Embryonic facial prominence (tissue), 1 donor: ENCODE measurements around the gene MACROD2.
A peak's percentile ranks its signal among the peaks of the same experiment; 100 is the strongest.

Source experiments
- DNase-seq: peaks from one replicate; pipeline ENCODE4 v3.0.0-alpha.2; 2016; ENCODE audit errors: extremely low spot score

Gene MACROD2

DNA sequence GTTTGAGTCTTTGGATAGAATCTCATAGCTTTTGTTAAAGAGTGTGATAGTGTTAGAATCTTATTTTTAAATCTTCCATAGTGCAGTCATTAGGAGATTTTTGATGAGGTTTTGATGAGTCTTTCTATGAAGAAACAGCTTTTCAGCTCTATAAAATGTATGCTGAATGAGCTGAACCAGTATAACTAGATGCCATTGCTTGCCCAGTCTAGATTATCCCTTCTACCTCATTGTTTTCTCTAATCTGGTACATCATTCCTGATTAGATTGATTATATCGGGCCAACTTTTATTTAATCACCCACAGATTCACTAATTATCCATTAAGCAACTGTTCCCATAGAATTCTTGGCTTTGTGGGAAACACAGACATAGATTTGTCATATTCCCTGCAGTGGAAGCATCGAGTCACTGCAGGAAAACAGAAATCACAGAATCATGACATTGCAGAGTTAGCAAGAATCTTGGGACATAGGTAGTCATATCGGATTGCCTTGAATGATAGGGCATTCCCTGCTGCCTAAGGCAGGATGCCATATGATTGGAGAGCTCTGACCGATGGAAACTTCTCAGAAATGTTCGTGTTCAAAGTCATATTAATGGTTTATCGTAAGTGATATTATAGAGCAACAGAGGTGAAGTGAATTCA, 1224.8 kb downstream of the MACROD2 start:
- no peak for DNase-seq

DNA sequence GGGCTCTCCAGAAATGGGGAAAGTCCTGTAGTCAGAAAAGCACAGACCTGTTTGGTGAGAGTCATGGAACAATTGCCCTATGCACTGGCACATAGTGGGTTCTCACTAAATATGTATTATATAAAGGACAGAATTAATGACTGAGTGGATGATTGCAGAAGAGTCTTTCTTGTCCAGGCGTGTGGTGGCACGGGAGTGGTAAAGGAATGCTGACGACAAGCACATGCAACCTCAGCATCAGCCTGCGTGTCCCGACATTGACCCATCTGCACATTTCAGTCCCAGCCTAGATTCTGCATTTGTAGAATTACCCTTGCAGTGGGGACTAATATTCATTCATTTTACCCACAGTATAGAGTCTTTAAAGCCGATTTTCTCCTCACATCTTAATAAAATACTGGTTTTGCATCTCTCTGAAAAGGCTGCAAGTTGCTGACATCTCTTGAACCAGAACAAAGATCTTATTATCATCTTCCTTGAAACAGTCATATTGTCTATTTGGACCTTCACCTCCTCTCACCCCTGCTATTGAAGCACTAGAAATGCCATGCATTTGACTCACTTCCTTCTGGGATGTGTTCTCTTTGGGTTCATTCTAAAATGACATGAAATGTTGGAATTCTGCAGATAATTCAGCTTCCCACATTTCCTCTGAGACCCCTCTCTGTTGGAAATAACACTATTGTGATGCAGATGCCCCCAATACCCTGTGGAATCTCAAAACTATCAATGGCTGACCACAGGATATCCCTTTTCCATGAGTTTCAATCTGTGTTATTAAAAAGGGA, 1225.7 kb downstream of the MACROD2 start:
- no peak for DNase-seq

DNA sequence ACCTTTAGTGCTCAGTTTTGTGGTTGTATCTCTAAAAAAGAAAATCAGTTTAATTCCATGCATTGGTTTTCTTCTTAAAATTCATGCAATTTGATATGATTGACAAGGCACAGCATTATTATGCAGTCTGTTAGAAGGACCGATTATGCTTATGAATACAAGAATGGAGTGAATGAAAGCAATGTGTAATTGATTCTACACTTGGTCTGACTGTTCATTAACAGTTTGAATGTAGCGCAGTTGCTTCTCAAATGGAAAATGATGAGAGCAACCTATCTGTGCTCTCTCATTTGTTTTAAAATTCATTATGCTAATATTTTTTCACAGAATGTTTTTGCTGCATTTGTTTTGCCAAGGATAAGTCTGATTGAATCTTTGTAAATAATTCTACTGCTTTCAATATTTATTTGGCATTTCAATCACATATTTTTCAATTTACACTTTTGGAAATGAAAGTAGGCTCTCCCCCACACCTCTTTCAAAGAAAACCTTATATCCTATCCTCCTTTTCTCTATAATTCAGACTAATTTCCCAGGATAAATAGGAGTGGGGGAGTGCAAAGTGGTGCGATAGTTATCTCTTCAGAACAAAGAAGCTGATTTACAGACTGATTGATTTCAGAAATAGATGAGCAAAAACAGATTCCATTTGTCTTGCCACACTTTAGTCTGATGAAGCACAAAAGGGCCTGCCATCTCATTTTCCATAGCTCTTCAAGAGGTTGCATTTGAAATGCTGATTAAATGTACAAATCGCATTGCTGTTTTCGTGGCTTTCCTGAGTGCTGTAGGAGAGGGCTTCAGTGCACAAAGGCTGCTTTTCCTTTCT, 1227.4 kb downstream of the MACROD2 start:
- DNase-seq = no peak

DNA sequence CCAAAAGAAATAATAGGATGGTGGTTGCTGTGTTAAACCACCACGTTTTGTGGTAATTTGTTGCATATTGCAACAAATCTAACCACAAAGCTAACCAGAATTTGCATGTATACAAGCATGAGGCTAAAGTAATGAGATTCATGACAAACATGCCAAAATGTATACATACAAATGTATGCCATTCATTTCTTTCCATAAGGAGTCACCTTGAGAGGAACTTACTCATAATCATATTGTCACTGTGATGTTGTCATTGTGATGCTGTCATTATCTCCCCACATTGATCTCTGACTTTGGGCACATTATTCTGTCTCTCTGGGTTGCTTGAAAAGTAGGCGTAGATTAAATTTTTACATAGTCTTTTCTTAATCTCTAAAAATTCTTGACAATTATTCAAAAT, 1228.9 kb downstream of the MACROD2 start:
- DNase-seq = no peak

DNA sequence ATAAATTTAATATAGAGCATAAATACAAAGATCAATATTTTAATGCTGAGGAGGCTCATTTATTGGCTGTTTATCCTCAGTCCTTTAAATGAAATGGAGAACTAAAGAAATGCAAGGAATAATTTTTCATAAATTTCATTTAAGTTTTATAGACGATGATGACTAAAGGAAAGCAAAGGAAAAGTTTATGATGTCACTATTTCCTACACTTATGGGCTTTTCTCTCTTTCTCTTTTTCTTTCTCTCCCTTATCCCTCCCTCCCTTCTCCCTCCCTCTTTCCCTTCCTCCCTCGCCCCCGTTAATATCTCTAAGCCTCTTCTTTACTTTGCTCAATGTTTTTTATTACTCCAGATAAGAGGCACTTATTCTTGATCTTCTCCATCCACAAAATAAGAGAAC, 1231.8 kb downstream of the MACROD2 start:
- DNase-seq = no peak

DNA sequence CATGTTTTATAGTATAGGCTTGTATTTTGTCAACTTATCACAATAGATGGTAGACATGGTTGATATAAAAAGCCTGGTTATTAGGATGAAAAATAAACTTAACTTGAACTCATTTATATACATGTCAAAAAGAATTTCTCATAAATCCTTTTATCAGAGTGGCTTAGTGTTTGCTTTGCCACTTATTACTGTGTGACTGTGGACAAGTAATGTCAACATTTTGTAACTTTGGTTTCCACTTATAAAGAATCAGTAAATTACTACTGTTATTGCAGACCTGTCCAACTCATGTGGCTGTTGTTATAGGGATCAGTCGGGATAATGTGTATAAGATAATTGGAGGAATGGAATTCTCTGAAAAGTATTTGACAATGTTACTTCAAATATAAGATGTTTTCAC, 1236.9 kb downstream of the MACROD2 start:
- no peak for DNase-seq

DNA sequence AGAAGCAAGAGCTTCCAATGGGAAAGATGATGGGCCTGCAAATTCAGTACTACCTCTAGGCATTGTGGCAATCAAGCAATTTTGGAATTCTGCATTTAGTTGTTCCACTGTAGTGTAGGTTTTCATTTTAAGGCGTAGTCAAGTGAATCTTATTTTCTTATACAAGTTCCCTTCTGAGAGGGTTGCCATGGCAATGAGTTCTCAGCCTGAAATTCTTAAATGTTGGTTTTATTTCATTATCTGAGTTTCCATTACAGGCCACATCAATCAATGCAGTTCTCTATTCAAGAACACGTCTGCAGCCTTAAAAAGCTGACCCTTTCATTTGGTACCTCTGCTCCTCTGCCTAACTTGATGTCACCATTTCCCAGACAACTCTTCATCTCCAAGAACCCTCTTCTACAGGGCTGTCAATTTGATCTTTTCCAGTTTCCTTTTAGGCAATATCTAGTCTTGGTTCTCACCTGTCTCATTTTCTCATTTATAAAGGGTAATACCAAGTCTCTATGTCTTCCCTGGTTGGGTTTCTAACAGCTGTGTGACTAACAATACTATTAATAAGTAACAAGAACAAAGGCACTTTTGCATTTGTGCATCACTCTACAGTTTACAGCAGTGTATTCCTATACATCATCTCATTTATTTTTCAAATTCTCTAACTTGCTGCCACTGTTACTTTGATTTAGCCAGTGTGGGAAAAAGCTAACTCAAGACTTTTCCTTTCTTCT, 1240.3 kb downstream of the MACROD2 start:
- DNase-seq = no peak

DNA sequence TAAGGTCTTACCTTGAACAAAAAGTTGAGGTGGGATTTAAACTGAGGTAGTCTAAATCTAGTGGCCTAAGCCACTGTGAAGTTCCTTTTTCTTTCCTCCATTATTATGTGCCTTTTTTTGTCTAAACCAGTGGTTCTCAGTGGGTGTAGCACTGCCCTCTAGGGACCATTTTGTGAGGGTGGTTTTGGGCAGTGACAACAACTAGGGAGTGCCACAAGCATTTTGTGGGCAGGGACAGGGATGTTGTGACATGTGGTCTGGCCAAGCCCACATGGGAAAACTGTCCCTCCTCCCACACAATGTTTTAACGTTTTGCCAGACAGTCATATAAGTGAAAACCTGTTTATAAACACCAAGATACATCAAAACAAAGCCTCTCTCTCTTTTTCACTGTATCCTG, 1241.5 kb downstream of the MACROD2 start:
- DNase-seq = no peak

DNA sequence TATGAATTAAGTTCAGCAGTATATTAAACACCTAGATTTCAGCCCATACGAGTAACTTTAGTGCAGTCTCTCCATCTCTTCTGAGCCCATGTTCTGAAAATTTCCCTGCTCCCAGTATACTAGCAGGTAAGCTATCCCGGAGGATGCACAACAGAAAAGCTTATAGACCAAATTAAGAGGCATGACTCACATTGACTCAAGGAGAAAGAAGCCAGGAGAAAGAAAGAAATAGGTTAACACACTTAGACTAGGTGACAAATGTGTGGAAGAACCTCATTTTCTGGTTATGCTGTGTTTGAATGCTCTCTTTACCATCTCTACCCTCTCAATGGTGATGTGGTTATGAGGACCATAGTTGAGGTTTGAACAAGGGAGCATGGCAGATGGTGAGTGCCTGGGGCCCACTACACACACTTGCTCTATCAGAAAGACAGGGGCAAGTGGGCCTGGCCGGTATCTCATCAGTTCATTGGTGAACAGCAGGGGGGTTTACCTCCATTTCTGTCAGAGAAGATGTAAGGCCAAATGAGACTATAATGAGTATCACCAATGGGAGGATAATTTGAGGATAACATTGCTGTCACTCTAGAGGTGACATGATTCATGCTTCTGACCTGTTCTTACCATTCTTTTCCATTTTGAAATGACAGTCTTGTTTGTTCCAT, 1244.4 kb downstream of the MACROD2 start:
- DNase-seq = no peak

DNA sequence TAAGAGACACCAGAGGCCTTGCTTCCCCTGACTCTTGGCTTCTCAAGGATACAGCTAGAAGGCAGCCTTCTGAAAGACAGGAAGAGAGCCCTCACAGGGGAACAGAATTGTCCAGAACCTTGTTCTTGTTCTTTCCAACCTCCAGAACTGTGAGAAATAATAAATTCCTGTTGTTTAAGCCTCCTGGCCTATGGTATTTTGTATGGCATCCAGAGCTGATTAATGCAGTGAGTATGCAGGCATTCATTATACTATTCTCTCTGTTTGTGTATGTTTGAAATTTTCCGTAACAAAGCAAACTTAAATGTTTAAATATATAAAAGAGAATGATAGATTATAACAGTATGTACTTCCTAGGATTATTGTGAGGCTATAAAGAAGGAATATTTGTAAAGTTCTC, 1245.5 kb downstream of the MACROD2 start:
- DNase-seq = no peak

DNA sequence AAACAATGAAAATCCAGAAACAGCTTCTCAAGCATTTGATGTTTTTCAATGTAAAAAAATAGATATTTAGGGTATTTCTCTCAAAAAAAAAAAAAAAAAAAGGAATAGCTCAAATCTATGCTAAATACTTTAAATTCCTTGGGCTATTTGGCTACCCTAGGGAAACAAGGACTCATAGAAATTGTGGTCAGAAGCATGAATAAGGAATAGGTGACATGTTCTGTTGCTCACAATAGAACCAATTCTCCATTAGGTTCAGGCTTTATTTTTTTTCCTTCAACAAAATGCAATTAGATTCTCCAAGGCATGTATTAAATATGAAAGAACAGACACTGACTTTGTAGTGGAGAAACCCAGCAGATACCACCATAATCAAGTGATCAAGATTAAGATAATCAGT, 1246.4 kb downstream of the MACROD2 start:
- no peak for DNase-seq

DNA sequence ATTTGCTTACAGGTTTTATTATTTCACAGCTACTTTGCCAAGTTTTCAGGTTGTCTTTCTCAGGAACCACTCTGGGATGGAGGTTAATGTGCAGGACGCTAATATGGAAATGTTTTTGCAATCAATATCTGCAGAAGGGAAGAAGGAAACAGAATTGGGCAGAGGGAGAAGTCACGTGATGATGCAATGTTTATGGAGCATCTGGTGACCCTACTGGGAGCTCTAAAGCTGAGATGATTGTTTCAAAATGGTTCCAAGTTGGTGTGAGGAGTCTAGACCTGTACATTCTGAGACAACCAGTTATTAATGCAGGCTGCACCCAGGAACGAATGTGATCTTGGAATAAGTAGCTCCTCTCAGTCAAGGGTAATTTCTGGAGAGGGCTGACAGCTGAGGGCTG, 1247.5 kb downstream of the MACROD2 start:
- no peak for DNase-seq

DNA sequence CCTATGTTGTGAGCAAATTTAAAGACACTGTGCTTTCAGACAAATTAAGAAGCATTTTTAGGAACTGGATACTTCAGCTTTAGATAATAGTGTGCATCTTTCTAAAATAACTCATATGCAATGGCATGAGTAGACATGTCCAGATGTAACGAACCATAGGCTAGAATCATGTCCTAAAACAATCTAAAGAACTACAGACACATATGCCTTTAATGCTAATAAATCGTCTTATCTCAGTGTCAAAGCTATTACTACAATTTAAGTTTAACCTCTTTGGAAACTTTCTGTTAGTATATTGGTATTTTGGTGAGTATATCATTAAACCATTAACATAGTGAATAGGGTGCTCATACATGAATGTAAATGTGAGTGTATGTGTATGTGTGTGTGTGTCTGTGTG, 1250.6 kb downstream of the MACROD2 start:
- no peak for DNase-seq

DNA sequence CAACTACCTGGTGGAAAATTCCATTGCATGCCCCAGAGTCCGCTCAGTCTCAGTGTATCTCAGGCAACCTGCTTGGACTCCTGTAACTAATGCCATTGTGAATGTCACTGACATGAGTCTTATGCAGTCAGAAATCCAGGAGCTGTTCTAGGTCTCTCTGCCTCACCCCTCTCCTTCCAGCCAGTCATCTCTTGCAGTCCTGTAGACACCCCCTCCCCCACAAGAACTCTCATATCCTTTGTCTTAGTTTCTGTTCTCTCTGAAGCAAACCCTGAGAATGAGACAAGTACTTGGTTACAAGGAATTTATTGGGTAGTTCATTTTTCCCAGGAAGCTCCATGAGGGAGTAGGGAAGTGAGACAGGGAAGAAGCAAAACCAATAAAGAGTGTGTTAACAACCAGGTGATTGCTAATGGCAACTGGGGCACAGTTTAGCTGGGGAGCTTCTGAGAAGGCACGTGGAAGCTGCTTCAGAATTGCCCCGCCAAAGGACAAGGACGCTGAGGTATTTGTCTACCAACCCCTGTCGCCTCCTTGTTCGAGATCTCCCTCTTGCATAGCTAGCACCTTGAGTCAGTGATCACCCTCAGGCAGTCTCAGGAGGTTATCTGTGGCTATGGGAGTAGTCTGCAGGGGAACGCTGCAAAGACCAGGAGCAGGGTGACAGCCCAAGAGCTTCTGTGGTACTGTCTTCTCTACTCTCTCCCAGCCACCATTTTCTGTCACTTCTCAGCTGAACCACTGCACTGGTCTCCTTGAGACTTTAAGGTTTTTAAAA, 1253.5 kb downstream of the MACROD2 start:
- no peak for DNase-seq

DNA sequence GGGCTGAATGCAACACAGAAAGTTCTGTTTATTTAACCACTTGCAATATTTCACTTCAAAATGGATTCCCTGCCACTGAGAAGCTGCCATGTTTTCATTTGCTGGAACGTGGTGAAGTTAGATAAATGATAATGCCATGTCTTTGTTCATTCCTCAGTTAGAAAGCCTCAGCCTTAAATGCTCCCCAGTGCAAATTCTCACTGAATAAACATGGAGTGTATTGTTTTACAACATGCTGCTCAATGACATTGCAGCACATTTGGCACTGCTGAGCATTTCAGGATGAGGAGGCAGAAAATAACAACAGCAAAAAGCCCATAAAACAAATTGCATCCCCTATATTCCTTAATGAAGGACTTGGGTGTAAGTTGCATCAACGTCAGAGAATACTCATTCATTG, 1255.9 kb downstream of the MACROD2 start:
- DNase-seq = no peak

DNA sequence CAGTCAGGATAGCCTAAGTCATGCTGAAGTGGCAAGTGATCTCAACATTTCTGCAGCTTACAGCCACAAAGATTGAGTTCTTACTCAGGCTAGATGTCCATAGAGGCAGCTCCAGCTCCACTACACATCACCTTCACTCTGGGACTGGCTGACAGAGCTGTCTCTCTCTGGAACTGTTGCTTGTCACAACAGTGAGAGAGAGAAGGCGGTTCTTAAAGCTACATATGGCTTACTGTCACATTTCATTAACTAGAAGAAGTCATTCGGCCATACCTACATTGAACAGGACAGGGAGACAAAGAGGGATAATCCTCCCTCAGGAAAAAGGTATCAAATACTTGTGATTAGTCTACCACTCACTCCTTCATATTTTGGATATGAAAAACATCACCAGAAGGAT, 1257.0 kb downstream of the MACROD2 start:
- no peak for DNase-seq

DNA sequence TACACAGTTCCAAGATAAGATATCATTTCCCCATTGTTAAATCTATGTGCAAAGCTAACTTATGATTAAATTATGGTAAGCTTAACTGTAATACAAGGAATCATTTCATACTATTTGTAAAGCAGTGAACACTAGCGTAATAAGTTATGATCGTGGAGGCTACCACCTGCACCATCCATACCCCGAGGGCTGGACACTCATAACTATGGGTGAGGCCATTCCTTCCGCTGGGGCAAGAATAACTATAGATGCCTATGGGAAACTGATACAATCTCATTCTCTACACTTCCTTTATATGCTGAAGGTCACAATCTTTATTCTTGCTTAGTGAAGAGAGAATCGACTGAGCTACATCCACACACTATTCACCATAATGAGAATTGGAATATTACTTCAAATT, 1258.1 kb downstream of the MACROD2 start:
- no peak for DNase-seq

DNA sequence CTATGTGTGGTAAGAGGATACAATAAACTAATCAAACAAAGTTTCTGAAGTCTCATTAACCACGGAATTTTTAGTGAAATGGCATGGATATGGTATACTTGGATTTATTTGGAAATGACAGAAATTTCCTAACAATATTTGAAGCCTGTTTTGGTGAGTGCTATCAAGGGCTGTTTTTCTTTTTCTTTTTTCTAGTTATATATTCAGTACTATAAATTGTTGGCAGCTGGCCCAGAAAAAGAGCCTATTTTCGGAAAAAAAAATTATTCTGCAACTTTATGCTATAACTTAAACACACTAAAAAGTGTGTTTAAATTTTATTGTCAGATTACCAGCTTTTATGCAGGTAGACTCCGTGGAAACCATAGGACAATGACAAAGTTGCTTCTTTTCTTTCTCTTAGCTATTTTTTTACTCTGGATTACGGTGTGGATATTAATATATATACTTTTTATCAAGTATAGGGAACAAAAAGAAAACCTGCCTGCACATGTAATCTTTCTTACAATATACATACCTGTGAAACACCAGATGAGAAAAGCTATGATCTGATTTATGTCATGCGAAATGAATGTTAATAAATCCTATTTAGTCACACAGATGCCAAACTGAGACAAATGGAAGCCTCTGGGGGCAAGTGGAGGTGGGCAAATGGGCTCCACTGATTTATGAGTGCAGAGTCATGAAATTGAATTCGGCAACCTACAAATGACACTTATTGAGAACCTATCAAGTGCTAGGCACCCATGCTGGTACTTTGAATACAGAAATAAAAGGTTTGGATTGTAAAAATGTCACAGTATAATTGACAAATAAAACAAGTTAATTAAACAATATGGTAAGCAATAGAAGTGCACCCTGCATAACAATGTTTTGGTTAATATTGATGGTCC, 1261.6 kb downstream of the MACROD2 start:
- peak; percentile 62 for DNase-seq

DNA sequence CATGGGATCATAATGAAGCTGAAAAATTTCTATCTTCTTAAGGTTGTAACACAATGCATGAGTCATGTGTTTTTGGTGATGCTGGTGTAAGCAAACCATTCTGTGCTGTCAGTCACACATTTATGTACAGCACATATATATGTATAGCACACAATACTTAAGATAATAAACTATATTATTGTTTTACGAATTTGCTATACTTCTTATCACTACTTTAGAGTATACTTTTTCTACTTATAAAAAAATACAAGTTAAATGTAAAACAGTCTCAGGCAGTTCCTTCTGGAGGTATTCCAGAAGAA, 1262.2 kb downstream of the MACROD2 start:
- no peak for DNase-seq
